SK-N-SH (cell line): ENCODE results near the gene TGFBR3L. TPM values are rescaled to one million over a fixed set of nuclear protein-coding genes. Genes with fewer than 3 reads are reported as not detected.

Source experiments
- CTCF ChIA-PET: fragments of 300-600, 350-600 bp; formaldehyde crosslinking; extraction: SDS; loops from one replicate; lab custom pipeline; 2021; lab: Yijun Ruan, JAX
- POLR2A ChIA-PET: fragments of 350-600 bp; sonication (Branson Sonifier 250); formaldehyde crosslinking; extraction: SDS; loops from one replicate; lab custom pipeline; 2020; ENCODE audit warnings: antibody characterized with exemption, inconsistent platforms; lab: Yijun Ruan, JAX
- DNase-seq: peaks from one replicate; pipeline ENCODE4 v3.0.0; 2012
- H2AFZ ChIP-seq: fragments of 200-600 bp; sonication (generic); 2 replicates; pipeline ENCODE4 v1.8.1; 2016; ENCODE audit warnings: antibody characterized with exemption, mild to moderate bottlenecking, low read depth
- H3F3A ChIP-seq: fragments of 200-600 bp; sonication (generic); replicated peaks from 2 replicates; pipeline ENCODE3; 2016; ENCODE audit warnings: antibody characterized with exemption, mild to moderate bottlenecking; ENCODE audit not compliant: insufficient read depth
- H3K27ac ChIP-seq, 2 experiments: fragments of 200-500 bp in 1 of 2; fragments of 200-600 bp in 1 of 2; sonication (Bioruptor generic) in 1 of 2; sonication (generic), shearing (Covaris generic) in 1 of 2; 2 replicates each; pipeline versions ENCODE4 v1.5.1 to v1.6.1; 2014 to 2016; ENCODE audit warnings: low read depth in 2 of 2, inconsistent platforms in 1 of 2, low read length in 1 of 2, mild to moderate bottlenecking in 1 of 2, mixed read lengths in 1 of 2
- H3K27me3 ChIP-seq: fragments of 200-600 bp; sonication (generic), shearing (Covaris generic); 2 replicates; pipeline ENCODE4 v1.6.1; 2016; ENCODE audit warnings: mixed run types; ENCODE audit not compliant: insufficient read depth
- H3K36me3 ChIP-seq, 2 experiments: fragments of 200-500 bp in 1 of 2; fragments of 200-600 bp in 1 of 2; sonication (Bioruptor generic) in 1 of 2; sonication (generic) in 1 of 2; replicated peaks in 1 of 2; 2 replicates each; pipeline versions ENCODE3 to v1.5.1; 2014 to 2016; ENCODE audit warnings: low read length in 1 of 2, mild to moderate bottlenecking in 1 of 2; ENCODE audit not compliant: insufficient read depth in 2 of 2, control insufficient read depth in 1 of 2
- H3K4me1 ChIP-seq, 2 experiments: fragments of 200-500 bp in 1 of 2; fragments of 200-600 bp in 1 of 2; sonication (Bioruptor generic) in 1 of 2; sonication (generic), shearing (Covaris generic) in 1 of 2; 2 replicates each; pipeline versions ENCODE4 v1.5.1 to v1.6.1; 2014 to 2016; ENCODE audit warnings: low read depth in 1 of 2, low read length in 1 of 2, mixed run types in 1 of 2; ENCODE audit not compliant: insufficient read depth in 2 of 2, control insufficient read depth in 1 of 2
- H3K4me2 ChIP-seq: fragments of 200-600 bp; sonication (generic), shearing (Covaris generic); 2 replicates; pipeline ENCODE4 v1.6.1; 2017; ENCODE audit warnings: mixed run types
- H3K4me3 ChIP-seq, 2 experiments: fragments of 200-500 bp in 1 of 2; fragments of 200-600 bp in 1 of 2; sonication (Bioruptor generic) in 1 of 2; sonication (generic), shearing (Covaris generic) in 1 of 2; 2 replicates each; pipeline versions ENCODE4 v1.5.1 to v1.8.1; 2014 to 2016; ENCODE audit warnings: low read depth in 2 of 2, inconsistent platforms in 1 of 2, low read length in 1 of 2, mild to moderate bottlenecking in 1 of 2, mixed read lengths in 1 of 2, moderate library complexity in 1 of 2
- H3K79me2 ChIP-seq: fragments of 200-600 bp; sonication (generic); 2 replicates; pipeline ENCODE4 v1.8.1; 2017; ENCODE audit warnings: mild to moderate bottlenecking; ENCODE audit not compliant: insufficient read depth
- H3K9ac ChIP-seq: fragments of 200-600 bp; sonication (generic); 2 replicates; pipeline ENCODE4 v1.6.1; 2017; ENCODE audit warnings: mixed run types
- H3K9me2 ChIP-seq: fragments of 200-600 bp; sonication (generic); 2 replicates; pipeline ENCODE4 v1.6.1; 2017; ENCODE audit warnings: mixed run types
- H3K9me3 ChIP-seq: fragments of 200-600 bp; sonication (generic); 2 replicates; pipeline ENCODE4 v1.6.1; 2017; ENCODE audit warnings: mixed run types, mild to moderate bottlenecking, moderate library complexity
- H4K20me1 ChIP-seq: fragments of 200-600 bp; sonication (generic); 2 replicates; pipeline ENCODE4 v1.6.1; 2017; ENCODE audit warnings: mild to moderate bottlenecking, mixed run types; ENCODE audit not compliant: insufficient read depth
- EP300 ChIP-seq, 2 experiments: IDR thresholded peaks; 2 replicates each; pipeline versions ENCODE4 v1.4.0 to v1.6.1; 2012; ENCODE audit warnings: borderline replicate concordance in 1 of 2, low read depth in 1 of 2, low read length in 1 of 2
- MXI1 ChIP-seq: IDR thresholded peaks from 2 replicates; pipeline ENCODE4 v1.6.1; 2012; ENCODE audit warnings: mild to moderate bottlenecking, low read depth, low read length, improper control_type of control experiment
- NRF1 ChIP-seq: IDR thresholded peaks from 2 replicates; pipeline ENCODE4 v1.6.1; 2012; ENCODE audit warnings: low read depth, mild to moderate bottlenecking, low read length
- POLR2AphosphoS5 ChIP-seq: IDR thresholded peaks from 2 replicates; pipeline ENCODE4 v1.6.1; 2012; ENCODE audit warnings: low read depth, low read length
- RAD21 ChIP-seq: IDR thresholded peaks from 2 replicates; pipeline ENCODE4 v1.6.1; 2012; ENCODE audit warnings: mild to moderate bottlenecking, low read length
- RCOR1 ChIP-seq: fragments of 150-350 bp; IDR thresholded peaks from 2 replicates; pipeline ENCODE4 v1.6.1; 2017; ENCODE audit warnings: antibody characterized with exemption, low read length
- RFX5 ChIP-seq: IDR thresholded peaks from 2 replicates; pipeline ENCODE4 v1.6.1; 2012; ENCODE audit warnings: mild to moderate bottlenecking, improper control_type of control experiment, low read length
- SIN3A ChIP-seq: IDR thresholded peaks from 2 replicates; pipeline ENCODE4 v1.6.1; 2012; ENCODE audit warnings: low read depth, mild to moderate bottlenecking, low read length, moderate library complexity, borderline replicate concordance
- TCF12 ChIP-seq: IDR thresholded peaks from 2 replicates; pipeline ENCODE4 v1.4.0; 2012
- TEAD4 ChIP-seq: IDR thresholded peaks from 2 replicates; pipeline ENCODE4 v1.4.0; 2012; ENCODE audit warnings: mild to moderate bottlenecking, borderline replicate concordance; ENCODE audit not compliant: insufficient read depth
- YY1 ChIP-seq: IDR thresholded peaks from 2 replicates; pipeline ENCODE4 v1.4.0; 2012; ENCODE audit warnings: low read depth, mild to moderate bottlenecking
- WGBS: methylation state at CpG from one replicate; pipeline ENCODE4 v1.1.6; 2017; ENCODE audit warnings: low lambda C conversion rate; 5-methylcytosine and 5-hydroxymethylcytosine counted together
- polyA plus RNA-seq, 3 experiments: library from polyadenylated mRNA; depleted of rRNA; stranded (reverse); fragments of >200 nt; gene quantifications; 2 replicates each; pipeline ENCODE4 v1.2.3, GENCODE V29; 2012
- TF ChIP-seq, protein P1 (sequence below): IDR thresholded peaks from 2 replicates; pipeline ENCODE4; 2012
- TF ChIP-seq, protein P2 (sequence below): IDR thresholded peaks from 2 replicates; pipeline ENCODE4 v1.4.0; 2012; ENCODE audit warnings: low read depth
- TF ChIP-seq, protein P3 (sequence below): fragments of 200-600 bp; sonication (generic); IDR thresholded peaks from 2 replicates; pipeline ENCODE4 v1.6.1; 2017; ENCODE audit warnings: antibody characterized with exemption, mild to moderate bottlenecking, moderate library complexity

TGFBR3L gene
- polyA plus RNA-seq, 1 of the 3 experiments (the other 2 are of a cell fraction), result 0.87 TPM

DNA sequence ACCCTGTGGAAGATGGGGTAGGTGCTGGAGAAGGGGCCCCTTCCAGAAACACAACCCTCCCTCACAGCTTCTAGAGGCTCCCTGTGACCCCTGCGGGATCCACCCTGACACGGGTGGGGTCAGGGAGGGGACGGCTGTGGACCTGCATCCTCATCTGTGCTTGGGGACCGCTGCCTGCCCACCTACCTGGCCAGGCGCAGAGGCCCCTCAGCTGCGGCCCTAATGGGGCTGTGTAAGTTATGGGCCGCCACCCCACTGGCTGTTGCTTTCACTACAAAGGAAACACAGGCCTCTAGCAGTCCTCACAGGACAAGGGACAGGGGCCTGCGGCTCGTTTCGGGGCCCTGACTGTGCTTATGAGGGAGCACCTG, 18.3 kb downstream of the TGFBR3L start:
- CTCF ChIA-PET, result no interaction called here
- H3F3A ChIP-seq, result peaks cover 32% of the 10 kb centered on the region
- TF ChIP-seq MXI1 (no peak), YY1 (no peak), TCF12 (no peak), RAD21 (no peak), NRF1 (no peak), POLR2AphosphoS5 (no peak), RFX5 (no peak), RCOR1 (no peak), TEAD4 (no peak), SIN3A (no peak), EP300 (IDR thresholded peaks at IDR 0.05; ENCODE audit: borderline replicate concordance in 1 of 2, low read depth in 1 of 2, low read length in 1 of 2) (no peak)
- TF ChIP-seq, protein P1, sequence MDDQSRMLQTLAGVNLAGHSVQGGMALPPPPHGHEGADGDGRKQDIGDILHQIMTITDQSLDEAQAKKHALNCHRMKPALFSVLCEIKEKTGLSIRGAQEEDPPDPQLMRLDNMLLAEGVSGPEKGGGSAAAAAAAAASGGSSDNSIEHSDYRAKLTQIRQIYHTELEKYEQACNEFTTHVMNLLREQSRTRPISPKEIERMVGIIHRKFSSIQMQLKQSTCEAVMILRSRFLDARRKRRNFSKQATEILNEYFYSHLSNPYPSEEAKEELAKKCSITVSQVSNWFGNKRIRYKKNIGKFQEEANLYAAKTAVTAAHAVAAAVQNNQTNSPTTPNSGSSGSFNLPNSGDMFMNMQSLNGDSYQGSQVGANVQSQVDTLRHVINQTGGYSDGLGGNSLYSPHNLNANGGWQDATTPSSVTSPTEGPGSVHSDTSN, result no peak
- TF ChIP-seq, protein P2, sequence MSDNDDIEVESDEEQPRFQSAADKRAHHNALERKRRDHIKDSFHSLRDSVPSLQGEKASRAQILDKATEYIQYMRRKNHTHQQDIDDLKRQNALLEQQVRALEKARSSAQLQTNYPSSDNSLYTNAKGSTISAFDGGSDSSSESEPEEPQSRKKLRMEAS, result no peak

DNA sequence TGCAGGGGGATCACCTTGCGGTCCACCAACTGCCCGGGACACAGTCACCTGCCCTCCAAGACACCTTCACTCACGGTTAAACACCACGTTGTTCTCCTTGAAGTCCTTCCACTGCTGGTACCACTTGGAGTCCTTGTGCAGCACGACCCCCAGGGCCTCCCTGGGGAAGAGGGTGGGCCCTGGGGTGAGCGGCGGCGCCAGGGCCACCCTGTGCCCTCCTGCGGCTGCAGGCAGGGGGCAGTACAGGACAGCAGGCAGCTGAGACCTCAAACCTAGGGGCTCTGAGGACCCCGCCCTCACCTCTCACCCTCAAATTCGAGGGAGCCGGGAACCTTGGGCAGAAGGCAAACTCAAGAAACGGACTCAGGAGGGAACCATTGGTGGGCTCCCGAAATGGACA, 18.8 kb downstream of the TGFBR3L start:
- peaks cover 38 to 43% of the 10 kb centered on the region in 2 experiments for H3K36me3 ChIP-seq
- ChIA-PET CTCF (interaction anchor here (0.8 to 1.0 kb wide), 2 partner anchors 11 to 336 kb away, joined by 3 read pairs; partner anchors contain the start of gene TIMM44), POLR2A (no interaction called here)
- TF ChIP-seq TCF12, result no peak
- TF ChIP-seq, protein P3, sequence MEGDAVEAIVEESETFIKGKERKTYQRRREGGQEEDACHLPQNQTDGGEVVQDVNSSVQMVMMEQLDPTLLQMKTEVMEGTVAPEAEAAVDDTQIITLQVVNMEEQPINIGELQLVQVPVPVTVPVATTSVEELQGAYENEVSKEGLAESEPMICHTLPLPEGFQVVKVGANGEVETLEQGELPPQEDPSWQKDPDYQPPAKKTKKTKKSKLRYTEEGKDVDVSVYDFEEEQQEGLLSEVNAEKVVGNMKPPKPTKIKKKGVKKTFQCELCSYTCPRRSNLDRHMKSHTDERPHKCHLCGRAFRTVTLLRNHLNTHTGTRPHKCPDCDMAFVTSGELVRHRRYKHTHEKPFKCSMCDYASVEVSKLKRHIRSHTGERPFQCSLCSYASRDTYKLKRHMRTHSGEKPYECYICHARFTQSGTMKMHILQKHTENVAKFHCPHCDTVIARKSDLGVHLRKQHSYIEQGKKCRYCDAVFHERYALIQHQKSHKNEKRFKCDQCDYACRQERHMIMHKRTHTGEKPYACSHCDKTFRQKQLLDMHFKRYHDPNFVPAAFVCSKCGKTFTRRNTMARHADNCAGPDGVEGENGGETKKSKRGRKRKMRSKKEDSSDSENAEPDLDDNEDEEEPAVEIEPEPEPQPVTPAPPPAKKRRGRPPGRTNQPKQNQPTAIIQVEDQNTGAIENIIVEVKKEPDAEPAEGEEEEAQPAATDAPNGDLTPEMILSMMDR, result peak; percentile 53
- no peak overlapping the region for H3K27ac ChIP-seq
- no peaks in the 10 kb centered on the region for H3K27me3 ChIP-seq
- peaks cover 3% of the 10 kb centered on the region; the same call in 1 of the 2 replicates for H4K20me1 ChIP-seq
- no peak overlapping the region for H3K4me3 ChIP-seq
- peak; percentile 53 for DNase-seq
- no peak overlapping the region for H3K4me2 ChIP-seq
- H3F3A ChIP-seq, result peaks cover 27% of the 10 kb centered on the region
- WGBS, result 89% methylated on average over 9 of the region's 14 CpGs
- H2AFZ ChIP-seq, result no peak overlapping the region
- H3K9me2 ChIP-seq, result no peaks in the 10 kb centered on the region
- H3K9me3 ChIP-seq, result no peaks in the 10 kb centered on the region
- H3K79me2 ChIP-seq, result 0 out of 2 replicates have a peak, but pooled peaks cover 2% of the 10 kb centered on the region
- no peak overlapping the region for H3K9ac ChIP-seq
- H3K4me1 ChIP-seq, result peaks cover 12 to 20% of the 10 kb centered on the region in 2 experiments

More for the DNA sequence above, 18.3 kb downstream of the TGFBR3L start:
- DNase-seq, result no peak
- peaks cover 33 to 43% of the 10 kb centered on the region in 2 experiments for H3K36me3 ChIP-seq
- H3K4me2 ChIP-seq, result no peak overlapping the region
- H3K27me3 ChIP-seq, result no peaks in the 10 kb centered on the region
- POLR2A ChIA-PET, result interaction anchor here (1.3 kb wide), 1 partner anchor 11 kb away, joined by 3 read pairs; no protein-coding TSS in a partner anchor
- no peak overlapping the region for H3K9ac ChIP-seq
- H2AFZ ChIP-seq, result no peak overlapping the region
- WGBS, result 93% methylated on average over 3 of the region's 10 CpGs
- H3K27ac ChIP-seq, result no peak overlapping the region
- H3K9me3 ChIP-seq, result no peaks in the 10 kb centered on the region
- no peak overlapping the region for H3K4me3 ChIP-seq
- H3K9me2 ChIP-seq, result no peaks in the 10 kb centered on the region
- no peaks in the 10 kb centered on the region for H3K79me2 ChIP-seq
- H3K4me1 ChIP-seq, result peaks cover 17 to 25% of the 10 kb centered on the region in 2 experiments
- H4K20me1 ChIP-seq, result peaks cover 3% of the 10 kb centered on the region; the same call in 1 of the 2 replicates
